Aorta (tissue), 5 donors: ENCODE results near the gene KCNT1. TPM values are rescaled to one million over a fixed set of nuclear protein-coding genes. Genes with fewer than 3 reads are reported as not detected.

Source experiments
- ATAC-seq: fragments of 200-7000 bp; cut with Tn5 transposase; one replicate; pipeline ENCODE4 v1.9.1; 2022; ENCODE audit warnings: moderate library complexity; ENCODE audit not compliant: low FRiP score
- DNase-seq, 2 donors: peaks; one replicate each; pipeline ENCODE4 v3.0.0-alpha.2; 2020
- H3K27ac ChIP-seq, 2 donors: one replicate each; pipeline ENCODE4 v1.5.1; 2013; ENCODE audit warnings: low read length in 2 of 2, mild to moderate bottlenecking in 2 of 2, moderate library complexity in 2 of 2, control low read depth in 1 of 2, inconsistent platforms in 1 of 2, low read depth in 1 of 2
- H3K27me3 ChIP-seq, 2 donors: one replicate each; pipeline ENCODE4 v1.6.1; 2013; ENCODE audit warnings: control low read depth in 1 of 2, low read length in 1 of 2, mild to moderate bottlenecking in 1 of 2, moderate library complexity in 1 of 2; ENCODE audit not compliant: insufficient read depth in 2 of 2, control insufficient read depth in 1 of 2
- H3K36me3 ChIP-seq, 2 donors: one replicate each; pipeline ENCODE4 v1.6.1; 2013; ENCODE audit warnings: control low read depth in 1 of 2, low read length in 1 of 2, mild to moderate bottlenecking in 1 of 2; ENCODE audit not compliant: insufficient read depth in 2 of 2, control insufficient read depth in 1 of 2
- H3K4me1 ChIP-seq, 2 donors: one replicate each; pipeline ENCODE4 v1.6.1; 2013; ENCODE audit warnings: low read length in 2 of 2, control low read depth in 1 of 2, mild to moderate bottlenecking in 1 of 2, moderate library complexity in 1 of 2; ENCODE audit not compliant: insufficient read depth in 2 of 2, control insufficient read depth in 1 of 2
- H3K4me3 ChIP-seq, 2 donors: one replicate each; pipeline ENCODE4 v1.5.1; 2013; ENCODE audit warnings: low read length in 2 of 2, control low read depth in 1 of 2, mild to moderate bottlenecking in 1 of 2
- H3K9me3 ChIP-seq: one replicate; pipeline ENCODE4 v1.6.1; 2013; ENCODE audit warnings: mild to moderate bottlenecking, low read length; ENCODE audit not compliant: control insufficient read depth
- WGBS, 2 donors: extraction: QIAGEN DNeasy Blood & Tissue Kit; methylation state at CpG; one replicate each; pipeline ENCODE4 v1.1.7; 2013; 5-methylcytosine and 5-hydroxymethylcytosine counted together
- intact Hi-C, 2 donors: fragments of 100-400 bp; cut with DNase I; formaldehyde crosslinking; loops; one replicate each; pipeline versions ENCODE4 v1.14.2 to v1.15.0; 2022
- polyA plus RNA-seq, 2 donors: library from polyadenylated mRNA; stranded (reverse); fragments of 200-250 nt; gene quantifications; one replicate each; pipeline ENCODE4 v1.2.3, GENCODE V29; 2013
- total RNA-seq, 2 donors: library from RNA; stranded (reverse); fragmentation: NEBNext Ultra II Directional; extraction: Animal tissue kit (Norgen Biotek cat#: 25700); gene quantifications; one replicate each; pipeline ENCODE4 v1.2.1, GENCODE V29; 2021
- donor health status: healthy with polysubstance abuse.
- donor health status: Bipolar disorder and iron deficiency.
- donor health status: DM: no; HTN: no; CAD: no.
- donor health status: DM: no; HTN: no; CAD: no.
- donor health status: DM: yes; HTN: yes; CAD: no.

Gene KCNT1
- total and polyA plus RNA-seq, 4 donors = 0.16 to 0.78 TPM; not detected in 2

DNA sequence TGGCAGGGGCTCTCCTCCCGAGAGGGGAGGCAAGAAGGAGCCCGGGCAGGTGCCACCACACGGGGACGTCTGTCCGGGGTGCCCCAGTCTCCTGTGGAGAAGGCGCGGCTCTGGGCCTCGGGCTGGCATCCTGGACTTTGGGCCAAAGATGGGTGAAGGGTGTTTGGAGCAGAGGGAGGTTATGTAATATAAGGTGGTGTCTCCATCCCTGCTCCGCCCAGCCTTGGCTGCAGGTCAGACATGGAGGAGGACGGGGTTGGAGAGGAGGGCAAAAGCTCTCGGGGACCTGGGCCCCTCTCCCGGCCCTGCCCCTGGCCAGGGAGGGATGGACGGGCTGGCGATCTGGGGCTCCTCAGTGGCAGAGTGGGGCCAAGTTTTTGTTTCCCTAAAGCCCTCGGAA lies 1.5 kb upstream of the KCNT1 start:
- Histone ChIP-seq H3K4me1 (no peaks in the 10 kb centered on the region), H3K27ac (no peak overlapping the region), H3K9me3 (no peaks in the 10 kb centered on the region), H3K4me3 (no peak overlapping the region), H3K36me3 (no peaks in the 10 kb centered on the region), H3K27me3 (no peaks in the 10 kb centered on the region)
- intact Hi-C loops = loop anchor here in 1 of 2 donors (5.0 kb wide), 1 partner anchor 422 kb away; no protein-coding TSS in a partner anchor
- ATAC-seq = no peak
- WGBS, 2 donors = 75 to 78% methylated on average over 15 of the region's 15 CpGs
- DNase-seq = no peak

DNA sequence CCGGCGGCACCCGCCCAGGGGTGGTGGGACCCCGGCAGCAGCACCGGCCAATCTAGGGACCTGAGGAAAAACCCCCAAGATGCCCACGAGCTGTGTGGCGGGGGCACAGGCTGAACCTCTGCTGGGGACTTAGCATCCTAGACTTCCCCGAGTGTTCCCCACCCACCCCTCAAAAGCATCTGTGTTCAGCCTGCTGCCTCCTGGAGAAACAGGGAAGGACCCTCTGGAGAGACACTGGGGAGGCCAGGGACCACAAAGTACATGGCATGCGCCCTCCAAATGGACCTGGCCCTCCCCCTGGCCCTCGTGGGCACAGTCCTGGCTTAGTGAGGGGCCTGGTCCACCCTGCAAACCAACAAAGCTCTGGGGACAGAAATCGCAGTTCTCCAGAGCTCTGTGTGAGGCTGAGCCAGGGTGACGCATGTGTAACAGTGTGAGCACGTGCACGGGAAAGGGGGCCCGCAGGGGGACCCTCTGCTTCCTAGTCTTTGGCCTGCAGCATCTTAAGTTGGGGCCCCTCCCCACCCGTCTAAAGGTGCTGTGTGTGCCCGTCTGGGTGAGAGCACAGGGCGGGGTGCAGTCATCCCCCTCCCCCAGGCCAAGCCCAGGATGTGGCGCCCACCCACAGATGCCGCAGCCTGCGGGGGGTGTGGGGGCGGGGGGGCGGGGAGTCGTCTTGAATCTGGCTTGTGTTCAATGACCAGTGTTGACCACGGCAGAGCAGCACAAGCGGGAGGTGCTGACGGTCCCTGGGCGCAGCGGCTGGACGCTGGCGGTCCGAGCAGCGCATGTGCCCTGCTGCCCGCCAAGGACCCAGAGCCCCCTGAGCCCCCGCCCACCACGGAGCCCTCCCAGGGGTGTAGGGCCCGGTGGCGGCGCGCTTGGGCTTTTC lies 672 bp upstream of the KCNT1 start:
- intact Hi-C loops = loop anchor here in 1 of 2 donors (5.0 kb wide), 1 partner anchor 421 kb away; no protein-coding TSS in a partner anchor
- H3K27ac ChIP-seq = no peak overlapping the region
- H3K4me3 ChIP-seq = no peak overlapping the region
- no peak for ATAC-seq
- DNase-seq = no peak
- H3K27me3 ChIP-seq = no peaks in the 10 kb centered on the region
- H3K4me1 ChIP-seq = no peaks in the 10 kb centered on the region
- WGBS, 2 donors = 20 to 21% methylated on average over 35 to 40 of the region's 40 CpGs
- H3K9me3 ChIP-seq = no peaks in the 10 kb centered on the region
- no peaks in the 10 kb centered on the region for H3K36me3 ChIP-seq

DNA sequence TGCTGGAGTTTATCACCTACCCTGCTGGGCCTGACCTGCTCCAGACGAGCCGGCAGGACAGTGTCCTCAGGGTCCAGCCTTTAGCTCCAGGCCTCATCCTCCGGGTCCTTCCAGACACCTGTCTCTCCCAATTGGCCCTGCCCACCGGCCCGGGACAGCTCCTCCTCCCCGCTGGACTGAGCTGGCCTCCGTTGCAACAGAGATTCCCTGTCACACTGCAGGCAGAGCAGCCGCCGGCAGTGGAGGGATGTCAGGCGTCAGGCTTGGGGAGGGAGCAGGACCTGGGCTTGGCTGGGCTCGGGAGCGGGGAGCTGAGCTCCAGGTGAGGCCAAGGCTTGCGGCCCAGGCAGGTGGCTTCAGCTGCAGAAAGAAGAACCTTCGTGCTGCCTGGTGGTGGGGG lies 1.7 kb downstream of the KCNT1 start:
- H3K9me3 ChIP-seq = no peaks in the 10 kb centered on the region
- no peaks in the 10 kb centered on the region for H3K27me3 ChIP-seq
- DNase-seq (no peak), ATAC-seq (no peak)
- intact Hi-C loops = loop anchor here in 1 of 2 donors (5.0 kb wide), 1 partner anchor 419 kb away; no protein-coding TSS in a partner anchor
- H3K36me3 ChIP-seq = no peaks in the 10 kb centered on the region
- WGBS, 2 donors = 75 to 76% methylated on average over 14 of the region's 14 CpGs
- H3K4me1 ChIP-seq = no peaks in the 10 kb centered on the region
- no peak overlapping the region for H3K4me3 ChIP-seq
- H3K27ac ChIP-seq = no peak overlapping the region

DNA sequence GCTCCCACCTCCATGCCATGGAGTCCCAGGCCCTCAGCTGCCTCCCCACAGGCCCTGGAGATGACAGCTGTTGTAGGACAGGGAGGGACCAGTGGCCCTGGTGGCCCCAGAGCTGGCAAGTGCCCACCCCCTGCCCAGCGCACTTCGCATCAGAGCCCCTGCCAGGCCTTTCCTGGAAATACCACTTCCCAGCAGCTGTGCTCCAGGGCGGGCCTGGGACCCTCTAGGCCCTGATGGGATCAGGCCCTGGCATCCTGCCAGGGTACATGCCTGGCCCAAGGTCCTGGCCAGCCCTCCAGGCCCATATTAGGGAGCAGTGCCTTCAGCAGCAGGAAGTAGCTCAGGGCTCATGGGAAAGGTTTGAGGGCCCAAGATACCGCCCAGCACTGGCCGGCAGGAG lies 2.5 kb downstream of the KCNT1 start:
- H3K36me3 ChIP-seq = no peaks in the 10 kb centered on the region
- ATAC-seq (no peak), DNase-seq (no peak)
- no peak overlapping the region for H3K27ac ChIP-seq
- intact Hi-C loops = loop anchor here in 1 of 2 donors (5.0 kb wide), 1 partner anchor 418 kb away; no protein-coding TSS in a partner anchor
- no peaks in the 10 kb centered on the region for H3K27me3 ChIP-seq
- WGBS, 2 donors = 46 to 56% methylated on average over 5 of the region's 5 CpGs
- H3K9me3 ChIP-seq = no peaks in the 10 kb centered on the region
- H3K4me1 ChIP-seq = no peaks in the 10 kb centered on the region
- no peak overlapping the region for H3K4me3 ChIP-seq

DNA sequence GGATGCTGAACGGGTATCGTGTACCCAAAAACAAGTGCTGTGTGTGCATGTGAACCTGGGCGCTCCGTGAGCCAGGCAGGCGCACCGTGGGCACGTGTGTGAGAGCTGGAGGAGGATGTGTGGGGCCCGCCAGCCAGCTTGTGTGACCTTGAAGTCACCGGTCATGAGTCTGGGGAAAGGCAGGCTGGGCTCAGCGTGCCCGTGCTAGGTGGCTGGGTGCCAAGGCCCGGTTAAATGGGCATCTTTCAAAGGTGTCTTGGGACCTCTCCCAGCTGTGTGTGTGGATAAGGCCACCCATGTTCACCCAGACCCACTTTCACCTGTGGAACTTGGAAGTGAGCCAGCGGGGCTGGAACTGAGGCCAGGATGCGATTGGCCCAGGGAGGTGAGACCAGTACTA lies 3.4 kb downstream of the KCNT1 start:
- no peaks in the 10 kb centered on the region for H3K9me3 ChIP-seq
- intact Hi-C loops = no loop called here
- no peak overlapping the region for H3K4me3 ChIP-seq
- no peaks in the 10 kb centered on the region for H3K4me1 ChIP-seq
- H3K27me3 ChIP-seq = no peaks in the 10 kb centered on the region
- DNase-seq (no peak), ATAC-seq (no peak)
- H3K27ac ChIP-seq = no peak overlapping the region
- 57 to 58% methylated on average over 14 of the region's 14 CpGs for WGBS, 2 donors
- H3K36me3 ChIP-seq = no peaks in the 10 kb centered on the region

DNA sequence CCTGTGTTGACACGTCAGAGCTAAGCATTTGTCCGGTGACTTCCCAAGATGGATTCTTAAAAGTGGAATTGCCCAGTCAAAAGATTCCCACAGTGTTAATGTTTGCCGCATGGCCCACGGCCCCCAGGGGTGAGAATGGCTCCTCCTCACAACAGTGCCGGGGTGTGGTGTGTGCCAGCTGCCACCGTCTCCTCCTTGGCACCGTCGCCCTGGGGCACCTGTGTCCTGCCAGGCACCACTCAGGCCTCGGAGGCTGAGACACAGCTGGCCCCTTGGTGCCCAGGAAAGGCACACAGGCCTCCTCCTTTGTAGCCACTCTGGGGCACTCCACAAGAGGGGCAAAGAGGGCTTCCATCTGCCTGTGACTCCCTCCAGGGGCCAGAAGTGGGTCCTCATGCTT lies 4.3 kb downstream of the KCNT1 start:
- H3K9me3 ChIP-seq = no peaks in the 10 kb centered on the region
- H3K36me3 ChIP-seq = no peaks in the 10 kb centered on the region
- no peaks in the 10 kb centered on the region for H3K27me3 ChIP-seq
- DNase-seq = no peak
- H3K4me3 ChIP-seq = no peak overlapping the region
- no peaks in the 10 kb centered on the region for H3K4me1 ChIP-seq
- no peak for ATAC-seq
- no peak overlapping the region for H3K27ac ChIP-seq
- intact Hi-C loops = no loop called here
- 91 to 94% methylated on average over 9 of the region's 9 CpGs for WGBS, 2 donors

DNA sequence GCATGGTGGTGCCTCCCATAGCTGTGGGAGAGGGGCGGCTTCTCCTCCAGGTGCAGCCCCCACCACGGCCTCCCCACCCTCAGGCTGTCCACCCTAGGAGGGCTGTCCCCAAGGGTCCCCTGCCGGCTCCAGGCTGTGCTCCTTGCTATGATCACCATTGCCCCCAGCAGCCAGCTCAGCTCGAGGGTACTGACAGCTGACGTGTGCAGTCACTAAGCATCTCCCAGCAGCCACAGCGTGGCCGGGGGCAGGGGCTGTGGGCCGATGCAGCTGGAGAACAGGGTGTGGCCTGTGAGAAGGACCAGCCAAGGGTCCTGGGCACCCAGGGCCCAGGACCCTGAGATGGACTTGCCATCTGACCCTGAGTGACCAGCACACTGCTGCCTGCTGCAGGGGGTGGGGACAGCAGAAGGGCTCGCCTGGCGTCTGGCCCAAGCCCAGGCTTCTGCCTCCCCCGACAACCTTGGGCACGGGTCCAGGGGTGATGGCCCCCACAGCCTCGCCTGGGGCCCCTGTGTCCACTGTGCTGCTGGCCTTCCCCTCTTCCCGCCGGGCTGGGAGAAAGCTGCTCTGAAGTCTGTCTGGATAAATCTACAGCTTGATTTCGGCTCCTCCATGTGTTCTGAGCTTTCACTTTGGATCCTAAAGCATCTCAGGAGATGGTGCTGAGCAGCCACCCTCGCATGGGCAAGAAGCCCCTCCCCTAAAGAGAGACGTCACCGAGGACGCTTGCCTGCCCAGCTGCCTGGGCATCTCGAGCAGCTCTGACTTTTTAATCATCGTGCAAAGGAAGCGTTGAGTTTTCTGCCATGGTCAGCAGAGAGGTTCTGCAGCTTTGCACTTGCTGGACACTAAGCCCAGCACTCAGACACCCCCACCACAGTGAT lies 5.5 kb downstream of the KCNT1 start:
- Histone ChIP-seq H3K4me1 (no peaks in the 10 kb centered on the region), H3K27me3 (no peaks in the 10 kb centered on the region), H3K36me3 (no peaks in the 10 kb centered on the region), H3K4me3 (no peak overlapping the region), H3K9me3 (no peaks in the 10 kb centered on the region), H3K27ac (no peak overlapping the region)
- ATAC-seq (no peak), DNase-seq (no peak)
- WGBS, 2 donors = 56 to 57% methylated on average over 22 to 23 of the region's 23 CpGs
- intact Hi-C loops = no loop called here

DNA sequence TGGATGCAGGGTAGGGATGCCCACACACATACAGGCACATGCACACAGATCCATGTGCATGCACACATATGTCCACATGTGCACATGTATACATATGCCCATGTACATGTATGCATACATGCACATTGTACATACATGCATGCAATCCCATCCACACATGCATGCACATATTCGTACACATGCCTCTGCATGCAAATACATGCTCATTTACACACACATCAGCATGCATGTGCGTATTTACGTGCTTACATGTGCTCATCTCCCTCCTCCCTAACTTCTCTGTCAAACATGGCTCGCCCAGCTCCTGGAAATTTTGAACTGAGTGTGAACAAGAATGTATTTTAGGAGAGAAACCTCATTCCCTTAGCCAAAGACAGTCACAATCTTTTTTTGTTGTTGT lies 6.2 kb downstream of the KCNT1 start:
- H3K27me3 ChIP-seq = no peaks in the 10 kb centered on the region

More for the DNA sequence above, 6.2 kb downstream of the KCNT1 start:
- intact Hi-C loops = no loop called here
- H3K27ac ChIP-seq = no peak overlapping the region
- 92 to 94% methylated on average over 4 of the region's 4 CpGs for WGBS, 2 donors
- H3K36me3 ChIP-seq = no peaks in the 10 kb centered on the region
- DNase-seq (no peak), ATAC-seq (no peak)
- no peaks in the 10 kb centered on the region for H3K9me3 ChIP-seq
- no peak overlapping the region for H3K4me3 ChIP-seq
- no peaks in the 10 kb centered on the region for H3K4me1 ChIP-seq
